GM19193 (cell line): ENCODE data around the gene DHX8.

ENCODE experiments used
- POLR2A ChIP-seq: IDR thresholded peaks from 4 replicates; pipeline ENCODE4 v1.6.1; 2011; ENCODE audit not compliant: insufficient read depth, insufficient read length; ENCODE audit errors: extremely low read depth

Gene DHX8

GRCh38 chr17:43552229-43552837, 68.6 kb downstream of the DHX8 start:
- no peak for TF ChIP-seq POLR2A

DNA sequence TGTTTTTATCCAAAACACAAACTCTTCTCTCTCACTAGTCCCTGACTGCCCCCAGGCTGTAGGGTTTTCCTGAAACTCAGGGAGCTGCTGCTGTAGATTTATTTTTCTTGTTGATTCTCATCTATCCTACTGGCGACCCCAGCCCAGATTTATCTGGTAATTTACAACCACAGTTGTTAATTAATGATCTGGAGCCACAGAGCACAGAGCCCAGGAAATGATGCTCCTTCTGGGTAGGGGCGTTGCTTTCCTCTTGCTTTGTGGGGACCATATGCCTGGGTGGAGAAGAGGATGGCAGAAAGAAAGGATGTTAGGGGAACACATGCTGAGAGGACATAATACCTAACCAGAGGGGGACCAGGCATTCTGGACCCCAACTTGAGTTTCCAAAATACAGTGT, 69.8 kb downstream of the DHX8 start:
- TF ChIP-seq POLR2A: no peak

DNA sequence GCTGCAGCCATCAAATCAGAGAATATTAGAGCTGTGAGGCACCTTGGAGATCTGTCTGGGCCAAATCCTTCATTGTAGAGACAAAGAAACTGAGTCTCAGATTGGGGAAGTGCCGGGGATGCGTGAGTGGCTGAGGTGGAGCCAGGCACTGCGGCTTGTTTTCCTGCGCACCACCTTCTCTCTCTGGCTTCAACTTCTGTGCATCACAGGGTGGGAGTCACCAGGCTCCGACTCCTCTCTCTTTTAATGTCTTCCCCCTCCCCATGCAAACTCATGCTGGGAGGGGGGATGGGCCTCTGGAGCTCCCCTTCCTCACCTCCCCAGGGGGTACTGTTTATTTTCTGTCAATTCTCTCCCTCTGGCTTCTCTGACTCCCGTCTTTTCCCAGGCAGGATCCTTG, 71.1 kb downstream of the DHX8 start:
- TF ChIP-seq POLR2A: no peak

DNA sequence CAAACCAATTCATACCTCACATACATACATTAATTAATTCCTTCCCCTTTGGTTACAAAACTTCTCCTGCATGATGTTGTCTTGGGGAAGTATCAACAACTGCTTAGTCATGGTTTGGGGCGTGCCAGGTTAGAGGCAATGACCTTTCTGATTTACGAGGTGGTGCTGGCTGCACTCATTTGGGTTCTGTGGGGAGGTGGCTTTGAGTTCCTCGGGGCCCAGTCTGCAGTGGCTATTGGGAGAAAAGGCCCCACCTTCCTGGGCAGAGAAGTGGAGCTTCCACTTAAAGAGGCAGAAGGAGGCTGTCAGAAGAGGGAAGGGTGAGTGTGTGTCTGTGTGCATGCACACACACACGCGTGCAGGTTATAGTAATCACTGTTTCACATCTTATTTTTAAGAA, 72.5 kb downstream of the DHX8 start:
- no peak for TF ChIP-seq POLR2A

- TF ChIP-seq POLR2A: no peak
These were observed 75.0 kb downstream of the DHX8 start for GRCh38 chr17:43558805-43559160.

GRCh38 chr17:43559161-43559816, 75.5 kb downstream of the DHX8 start:
- no peak for TF ChIP-seq POLR2A

DNA sequence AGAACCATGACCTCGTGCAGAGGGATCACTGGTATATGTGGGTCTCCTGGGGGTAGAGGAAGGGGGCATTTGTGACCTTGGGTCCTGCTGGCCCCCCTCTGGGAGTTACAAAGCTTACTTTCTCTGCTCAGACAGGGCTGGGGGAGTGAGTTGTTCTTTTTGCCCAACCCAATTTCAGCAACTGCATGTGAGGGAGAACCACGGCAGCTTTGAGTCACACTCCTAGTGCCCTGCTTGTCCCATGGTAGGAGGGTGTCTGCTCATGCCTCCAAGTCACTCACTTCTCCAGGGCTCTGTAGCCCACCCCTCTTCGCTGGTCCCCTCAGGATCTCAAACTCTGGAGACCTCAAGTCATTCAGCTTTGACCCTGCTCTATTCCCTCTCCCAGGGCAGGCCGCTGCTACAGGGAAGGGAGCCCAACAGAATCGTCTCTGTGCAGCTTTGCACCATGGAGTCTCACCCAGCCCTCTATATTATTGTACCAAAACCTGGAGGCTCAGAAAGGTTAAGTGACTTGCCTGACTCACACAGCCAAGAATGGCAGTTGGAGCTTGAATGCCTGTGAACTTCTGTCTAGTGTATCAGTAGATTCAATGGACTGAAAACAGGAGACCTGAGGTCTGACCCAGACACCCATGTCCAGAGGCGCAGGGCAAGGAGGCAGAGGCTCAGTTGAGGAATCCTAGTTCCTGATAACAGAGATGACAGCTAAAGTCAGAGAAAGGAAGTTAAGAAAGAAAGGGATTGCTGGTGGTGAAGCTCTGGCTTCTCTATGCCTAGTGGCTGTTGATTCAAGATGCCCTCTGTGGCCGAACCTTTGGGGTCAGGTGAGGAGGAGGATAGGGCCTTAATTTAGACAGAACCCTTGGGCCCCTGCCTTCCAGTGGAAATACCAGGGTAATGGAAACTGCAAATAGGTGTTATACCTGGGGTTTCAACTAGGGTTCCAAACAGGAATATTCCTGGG, 77.0 kb downstream of the DHX8 start:
- no peak for TF ChIP-seq POLR2A

DNA sequence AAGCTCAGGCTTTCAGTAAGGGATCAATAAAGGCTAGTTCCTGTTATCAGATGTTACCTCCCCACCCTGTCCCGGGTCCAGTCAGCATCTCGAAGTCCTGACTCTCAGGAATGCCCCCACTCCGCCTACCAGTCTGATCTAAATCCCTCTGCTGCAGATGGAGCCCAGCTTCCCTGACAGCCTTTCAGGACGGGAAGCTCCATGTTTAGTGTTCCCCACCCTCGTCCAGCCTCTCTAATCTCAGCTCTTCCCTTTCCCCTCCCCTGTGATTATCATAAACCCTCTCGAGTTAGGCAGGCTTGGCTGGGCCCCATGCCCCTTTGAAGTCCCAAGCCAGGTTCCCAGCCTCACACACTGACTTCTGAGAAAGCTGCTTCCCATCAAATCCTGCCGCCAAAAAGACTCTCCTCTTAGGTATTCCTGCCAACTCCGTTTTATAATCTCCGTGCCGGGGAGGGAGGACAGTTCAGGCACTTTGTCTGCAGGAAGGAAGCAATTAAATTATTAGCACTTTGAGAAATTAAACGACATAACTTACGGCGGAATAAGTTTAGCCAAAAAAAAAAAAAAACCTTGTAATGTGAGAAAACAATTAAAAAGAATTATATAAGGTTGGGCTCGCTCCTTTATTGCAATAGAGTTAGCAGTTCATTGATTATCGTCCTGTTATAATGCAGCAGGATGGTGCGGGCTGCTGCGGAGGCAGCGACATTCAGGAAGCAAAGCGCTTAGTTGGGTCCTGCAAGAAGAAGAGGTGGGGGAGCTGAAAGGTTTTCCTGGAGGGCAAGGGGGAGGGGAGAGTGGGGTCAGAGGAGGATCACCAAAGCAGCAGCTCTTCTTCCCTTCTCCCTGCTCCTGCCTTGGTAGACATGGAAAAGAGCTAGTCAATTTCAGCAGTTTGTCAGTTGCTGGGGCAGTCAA, 79.2 kb downstream of the DHX8 start:
- no peak for TF ChIP-seq POLR2A

DNA sequence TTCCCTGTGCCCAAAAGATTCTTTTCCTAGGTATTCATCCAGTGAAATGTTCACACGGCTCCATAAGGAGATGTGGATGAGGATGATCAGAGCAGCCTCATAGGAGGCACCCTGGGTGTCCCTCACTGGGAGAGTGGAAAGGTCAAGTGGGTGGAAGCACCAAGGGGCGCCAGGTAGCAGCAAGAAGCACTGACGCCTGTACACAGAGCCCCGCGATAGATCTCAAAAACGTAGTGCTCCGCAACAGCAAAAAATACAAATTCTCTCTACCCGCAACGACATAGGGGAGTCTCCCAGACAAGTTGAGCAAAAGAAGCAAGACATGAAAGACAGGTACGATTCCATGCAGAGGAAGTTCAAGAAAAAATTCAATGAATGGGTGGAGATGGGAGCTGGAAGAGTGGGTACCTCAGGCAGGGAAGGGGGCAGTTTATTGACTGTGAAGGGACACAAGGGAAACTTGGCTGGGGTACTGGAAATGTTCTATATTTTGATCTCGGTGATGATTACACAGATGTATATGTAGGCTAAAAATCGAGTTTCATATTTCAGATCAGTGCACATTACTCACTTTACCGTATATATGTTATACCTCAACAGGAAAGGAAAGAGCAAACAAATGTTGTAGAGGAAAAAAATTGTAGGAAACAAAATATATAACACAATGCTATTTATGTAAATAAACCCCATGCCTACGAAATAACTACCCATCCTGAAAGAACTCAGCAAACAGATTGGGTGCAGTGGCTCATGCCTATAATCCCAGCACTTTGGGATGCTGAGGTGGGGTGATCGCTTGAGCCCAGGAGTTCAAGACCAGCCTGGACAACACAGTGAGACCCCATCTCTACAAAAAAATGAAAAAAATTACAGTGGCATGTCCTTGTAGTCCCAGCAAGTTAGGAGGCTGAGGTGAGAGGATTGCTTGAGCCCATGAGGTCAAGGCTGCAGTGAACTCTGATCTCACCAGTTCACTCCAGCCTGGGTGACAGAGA, 80.1 kb downstream of the DHX8 start:
- no peak for TF ChIP-seq POLR2A

DNA sequence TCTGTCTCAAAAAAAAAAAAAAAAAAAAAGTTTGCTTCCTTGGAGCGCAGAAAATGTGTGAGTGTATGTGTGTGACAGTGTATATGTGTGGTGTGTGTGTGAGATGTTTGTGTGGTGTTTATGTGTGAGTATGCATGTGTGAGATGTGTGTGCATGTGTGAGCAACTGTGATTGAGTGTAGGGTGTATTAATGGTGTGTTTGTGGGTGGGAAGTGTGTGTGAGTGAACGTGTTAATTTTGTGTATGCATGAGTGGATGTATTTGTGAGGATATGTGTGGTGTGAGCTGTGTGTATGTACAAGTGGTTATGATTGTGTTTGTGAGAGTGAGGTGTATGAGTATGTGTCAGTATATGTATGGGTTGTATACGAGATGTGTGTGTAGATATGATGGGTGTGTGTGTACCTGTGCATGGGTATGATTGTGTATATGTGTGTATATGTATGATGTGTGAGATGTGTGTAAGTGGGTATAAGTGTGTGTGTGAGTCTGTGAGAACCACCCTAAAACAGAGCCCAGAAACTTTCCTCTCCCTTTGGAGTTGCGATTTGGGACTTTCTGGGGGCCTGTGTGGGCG, 84.8 kb downstream of the DHX8 start:
- no peak for TF ChIP-seq POLR2A

GRCh38 chr17:43570518-43570928, 86.7 kb downstream of the DHX8 start:
- TF ChIP-seq POLR2A: no peak

- no peak for TF ChIP-seq POLR2A
These were observed 88.7 kb downstream of the DHX8 start for GRCh38 chr17:43572368-43572980.

- TF ChIP-seq POLR2A: no peak
These were observed 90.0 kb downstream of the DHX8 start for GRCh38 chr17:43573579-43574321.

GRCh38 chr17:43574348-43574747, 90.6 kb downstream of the DHX8 start:
- no peak for TF ChIP-seq POLR2A
